ENCODE results near the gene DOCK11. TPM values are rescaled to one million over a fixed set of nuclear protein-coding genes. Genes with fewer than 3 reads are reported as not detected.

Gene DOCK11
- total and polyA plus RNA-seq, 9 donors = 16.1 to 35.5 (median 21.9) TPM

DNA sequence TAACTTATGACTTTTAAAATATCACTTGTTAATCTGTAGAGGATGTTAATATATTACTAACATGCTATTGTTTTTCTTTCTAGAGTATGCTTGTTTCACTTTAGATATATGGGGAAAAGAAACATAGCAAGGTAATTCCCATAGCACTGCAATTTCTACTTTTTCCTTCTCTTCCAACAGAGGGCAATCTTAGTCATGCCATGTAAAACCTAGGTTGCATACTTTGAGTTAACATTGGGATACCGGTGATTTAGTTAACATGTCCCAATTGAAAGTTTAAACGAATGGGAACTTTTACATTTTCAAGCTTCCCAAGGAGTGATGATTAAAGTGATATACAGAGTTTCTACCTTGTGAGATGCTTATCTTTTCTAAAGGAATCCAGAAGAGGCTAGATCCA is 142.4 kb downstream of the DOCK11 start:
- no CpG with 5 or more reads among the region's 2 CpGs for WGBS (ENCODE audit: insufficient coverage)
- peaks cover 5% of the 10 kb centered on the region for H3K36me3 ChIP-seq (ENCODE audit: control insufficient read depth, insufficient read depth, low read length)

GRCh38 chrX:118644378-118644777 is 148.8 kb downstream of the DOCK11 start:
- WGBS (ENCODE audit: insufficient coverage) = no CpG with 5 or more reads among the region's 1 CpG
- H3K4me3 ChIP-seq (ENCODE audit: low read length) = no peak overlapping the region
- H3K36me3 ChIP-seq (ENCODE audit: control insufficient read depth, insufficient read depth, low read length) = no peaks in the 10 kb centered on the region
- no peaks in the 10 kb centered on the region for H3K9me3 ChIP-seq (replicated peaks; ENCODE audit: control insufficient read depth, low read depth, low read length)
- no peak overlapping the region for H3K27ac ChIP-seq (ENCODE audit: low read length)
- peak; percentile 34 for DNase-seq
- H3K27me3 ChIP-seq (ENCODE audit: control insufficient read depth, insufficient read depth, low read length) = peaks cover 2% of the 10 kb centered on the region
- H3K4me1 ChIP-seq (ENCODE audit: control insufficient read depth, insufficient read depth, low read length) = no peaks in the 10 kb centered on the region

More for the DNA sequence above, 142.4 kb downstream of the DOCK11 start:
- no peaks in the 10 kb centered on the region for H3K9me3 ChIP-seq (replicated peaks; ENCODE audit: control insufficient read depth, low read depth, low read length)
- no peak overlapping the region for H3K27ac ChIP-seq (ENCODE audit: low read length)
- H3K4me3 ChIP-seq (ENCODE audit: low read length) = no peak overlapping the region
- no peaks in the 10 kb centered on the region for H3K4me1 ChIP-seq (ENCODE audit: control insufficient read depth, insufficient read depth, low read length)
- DNase-seq = no peak
- peaks cover 2% of the 10 kb centered on the region for H3K27me3 ChIP-seq (ENCODE audit: control insufficient read depth, insufficient read depth, low read length)

GRCh38 chrX:118652717-118653116 is 157.1 kb downstream of the DOCK11 start:
- no peaks in the 10 kb centered on the region for H3K9me3 ChIP-seq (replicated peaks; ENCODE audit: control insufficient read depth, low read depth, low read length)
- DNase-seq = no peak
- no peaks in the 10 kb centered on the region for H3K4me1 ChIP-seq (ENCODE audit: control insufficient read depth, insufficient read depth, low read length)
- peaks cover 2% of the 10 kb centered on the region for H3K27me3 ChIP-seq (ENCODE audit: control insufficient read depth, insufficient read depth, low read length)
- WGBS (ENCODE audit: insufficient coverage) = 55% methylated on average over 2 of the region's 3 CpGs
- H3K4me3 ChIP-seq (ENCODE audit: low read length) = no peak overlapping the region
- no peak overlapping the region for H3K27ac ChIP-seq (ENCODE audit: low read length)
- H3K36me3 ChIP-seq (ENCODE audit: control insufficient read depth, insufficient read depth, low read length) = peaks cover 2% of the 10 kb centered on the region

DNA sequence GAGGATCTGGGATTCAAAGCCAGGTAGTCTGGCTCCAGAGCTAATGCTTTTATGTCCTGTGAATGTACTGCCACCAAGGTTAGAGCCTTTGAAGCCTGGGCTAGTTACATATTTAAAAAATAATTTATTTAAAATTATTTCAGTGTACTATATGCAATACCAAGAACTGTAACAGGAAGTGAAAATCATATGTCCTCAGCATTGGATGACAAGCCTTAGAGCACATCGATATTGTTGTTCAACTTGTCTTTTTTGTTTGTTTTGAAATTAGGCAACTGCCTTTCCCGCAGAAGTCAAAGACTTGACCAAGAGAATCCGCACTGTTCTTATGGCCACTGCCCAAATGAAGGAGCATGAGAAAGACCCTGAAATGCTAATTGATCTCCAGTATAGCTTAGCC is 158.7 kb downstream of the DOCK11 start:
- WGBS (ENCODE audit: insufficient coverage) = 89% methylated on average over 3 of the region's 3 CpGs
- Histone ChIP-seq H3K9me3 (replicated peaks; ENCODE audit: control insufficient read depth, low read depth, low read length) (no peaks in the 10 kb centered on the region), H3K27me3 (ENCODE audit: control insufficient read depth, insufficient read depth, low read length) (peaks cover 2% of the 10 kb centered on the region), H3K4me3 (ENCODE audit: low read length) (no peak overlapping the region), H3K27ac (ENCODE audit: low read length) (no peak overlapping the region), H3K4me1 (ENCODE audit: control insufficient read depth, insufficient read depth, low read length) (no peaks in the 10 kb centered on the region), H3K36me3 (ENCODE audit: control insufficient read depth, insufficient read depth, low read length) (peaks cover 4% of the 10 kb centered on the region)
- no peak for DNase-seq

GRCh38 chrX:118655561-118656246 is 160.1 kb downstream of the DOCK11 start:
- DNase-seq = no peak
- no peaks in the 10 kb centered on the region for H3K4me1 ChIP-seq (ENCODE audit: control insufficient read depth, insufficient read depth, low read length)
- peaks cover 2% of the 10 kb centered on the region for H3K27me3 ChIP-seq (ENCODE audit: control insufficient read depth, insufficient read depth, low read length)
- no peak overlapping the region for H3K27ac ChIP-seq (ENCODE audit: low read length)
- WGBS (ENCODE audit: insufficient coverage) = no CpG with 5 or more reads among the region's 4 CpGs
- H3K4me3 ChIP-seq (ENCODE audit: low read length) = no peak overlapping the region
- H3K9me3 ChIP-seq (replicated peaks; ENCODE audit: control insufficient read depth, low read depth, low read length) = no peaks in the 10 kb centered on the region
- H3K36me3 ChIP-seq (ENCODE audit: control insufficient read depth, insufficient read depth, low read length) = peaks cover 4% of the 10 kb centered on the region

GRCh38 chrX:118657413-118657812 is 161.8 kb downstream of the DOCK11 start:
- Histone ChIP-seq H3K4me3 (ENCODE audit: low read length) (no peak overlapping the region), H3K9me3 (replicated peaks; ENCODE audit: control insufficient read depth, low read depth, low read length) (no peaks in the 10 kb centered on the region), H3K36me3 (ENCODE audit: control insufficient read depth, insufficient read depth, low read length) (peaks cover 4% of the 10 kb centered on the region), H3K27me3 (ENCODE audit: control insufficient read depth, insufficient read depth, low read length) (peaks cover 4% of the 10 kb centered on the region), H3K27ac (ENCODE audit: low read length) (no peak overlapping the region), H3K4me1 (ENCODE audit: control insufficient read depth, insufficient read depth, low read length) (no peaks in the 10 kb centered on the region)
- WGBS (ENCODE audit: insufficient coverage) = no CpG with 5 or more reads among the region's 3 CpGs
- no peak for DNase-seq

- no peaks in the 10 kb centered on the region for H3K4me1 ChIP-seq (ENCODE audit: control insufficient read depth, insufficient read depth, low read length)
- peaks cover 4% of the 10 kb centered on the region for H3K27me3 ChIP-seq (ENCODE audit: control insufficient read depth, insufficient read depth, low read length)
- WGBS (ENCODE audit: insufficient coverage) = no CpG with 5 or more reads among the region's 2 CpGs
- H3K36me3 ChIP-seq (ENCODE audit: control insufficient read depth, insufficient read depth, low read length) = peaks cover 4% of the 10 kb centered on the region
- no peak for DNase-seq
- no peak overlapping the region for H3K27ac ChIP-seq (ENCODE audit: low read length)
- H3K4me3 ChIP-seq (ENCODE audit: low read length) = no peak overlapping the region
- H3K9me3 ChIP-seq (replicated peaks; ENCODE audit: control insufficient read depth, low read depth, low read length) = no peaks in the 10 kb centered on the region
Observed at GRCh38 chrX:118660085-118660484, 164.5 kb downstream of the DOCK11 start.

DNA sequence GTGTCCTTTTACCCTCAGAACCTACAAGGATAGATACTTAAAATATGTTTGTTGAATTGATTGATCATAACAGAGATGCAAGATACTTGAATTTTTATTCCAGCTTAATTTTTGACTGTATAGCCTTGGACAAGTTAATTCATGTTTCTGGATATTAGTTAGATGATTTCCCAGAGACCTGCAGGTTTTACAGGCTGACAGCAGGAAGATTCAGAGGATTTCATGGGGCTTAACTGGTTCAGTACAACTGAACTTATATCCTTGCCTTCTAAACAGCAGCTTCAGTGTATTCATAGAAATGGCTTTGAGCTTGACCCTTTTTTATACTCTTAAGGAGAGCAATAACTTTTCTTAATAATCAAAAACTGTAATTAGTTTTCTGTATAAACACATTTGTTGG is 169.6 kb downstream of the DOCK11 start:
- no peak overlapping the region for H3K27ac ChIP-seq (ENCODE audit: low read length)
- H3K27me3 ChIP-seq (ENCODE audit: control insufficient read depth, insufficient read depth, low read length) = peaks cover 2% of the 10 kb centered on the region
- H3K9me3 ChIP-seq (replicated peaks; ENCODE audit: control insufficient read depth, low read depth, low read length) = no peaks in the 10 kb centered on the region
- H3K4me3 ChIP-seq (ENCODE audit: low read length) = no peak overlapping the region
- no peak for DNase-seq
- H3K36me3 ChIP-seq (ENCODE audit: control insufficient read depth, insufficient read depth, low read length) = no peaks in the 10 kb centered on the region
- no peaks in the 10 kb centered on the region for H3K4me1 ChIP-seq (ENCODE audit: control insufficient read depth, insufficient read depth, low read length)

- H3K4me1 ChIP-seq (ENCODE audit: control insufficient read depth, insufficient read depth, low read length) = no peaks in the 10 kb centered on the region
- no peaks in the 10 kb centered on the region for H3K36me3 ChIP-seq (ENCODE audit: control insufficient read depth, insufficient read depth, low read length)
- DNase-seq = no peak
- H3K9me3 ChIP-seq (replicated peaks; ENCODE audit: control insufficient read depth, low read depth, low read length) = no peaks in the 10 kb centered on the region
- no peaks in the 10 kb centered on the region for H3K27me3 ChIP-seq (ENCODE audit: control insufficient read depth, insufficient read depth, low read length)
- H3K27ac ChIP-seq (ENCODE audit: low read length) = no peak overlapping the region
- WGBS (ENCODE audit: insufficient coverage) = no CpG with 5 or more reads among the region's 3 CpGs
- H3K4me3 ChIP-seq (ENCODE audit: low read length) = no peak overlapping the region
Observed at GRCh38 chrX:118666521-118666920, 170.9 kb downstream of the DOCK11 start.

- Histone ChIP-seq H3K4me3 (ENCODE audit: low read length) (no peak overlapping the region), H3K9me3 (replicated peaks; ENCODE audit: control insufficient read depth, low read depth, low read length) (no peaks in the 10 kb centered on the region), H3K4me1 (ENCODE audit: control insufficient read depth, insufficient read depth, low read length) (no peaks in the 10 kb centered on the region), H3K27ac (ENCODE audit: low read length) (no peak overlapping the region), H3K36me3 (ENCODE audit: control insufficient read depth, insufficient read depth, low read length) (no peaks in the 10 kb centered on the region), H3K27me3 (ENCODE audit: control insufficient read depth, insufficient read depth, low read length) (no peaks in the 10 kb centered on the region)
- DNase-seq = no peak
- no CpG with 5 or more reads among the region's 4 CpGs for WGBS (ENCODE audit: insufficient coverage)
Observed at GRCh38 chrX:118669435-118669834, 173.8 kb downstream of the DOCK11 start.
